Melanocyte of skin (primary cell): ENCODE measurements around the gene TMPRSS4. TPM values are rescaled to one million over a fixed set of nuclear protein-coding genes. Genes with fewer than 3 reads are reported as not detected.

Experiments
- total RNA-seq, 2 donors: library from RNA; depleted of rRNA; stranded (reverse); fragments of >200 nt; gene quantifications; 2 replicates each; pipeline ENCODE4 v1.2.3, GENCODE V29; 2012

The TMPRSS4 gene, protein sequence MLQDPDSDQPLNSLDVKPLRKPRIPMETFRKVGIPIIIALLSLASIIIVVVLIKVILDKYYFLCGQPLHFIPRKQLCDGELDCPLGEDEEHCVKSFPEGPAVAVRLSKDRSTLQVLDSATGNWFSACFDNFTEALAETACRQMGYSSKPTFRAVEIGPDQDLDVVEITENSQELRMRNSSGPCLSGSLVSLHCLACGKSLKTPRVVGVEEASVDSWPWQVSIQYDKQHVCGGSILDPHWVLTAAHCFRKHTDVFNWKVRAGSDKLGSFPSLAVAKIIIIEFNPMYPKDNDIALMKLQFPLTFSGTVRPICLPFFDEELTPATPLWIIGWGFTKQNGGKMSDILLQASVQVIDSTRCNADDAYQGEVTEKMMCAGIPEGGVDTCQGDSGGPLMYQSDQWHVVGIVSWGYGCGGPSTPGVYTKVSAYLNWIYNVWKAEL
- not detected for total RNA-seq

GRCh38 chr11:118076754-118077281 is at the start of gene TMPRSS4:
Gene TMPRSS4, plus strand, starts transcription at chr11:118077078. Its CDS starts 225 bp downstream, at chr11:118077303.

DNA sequence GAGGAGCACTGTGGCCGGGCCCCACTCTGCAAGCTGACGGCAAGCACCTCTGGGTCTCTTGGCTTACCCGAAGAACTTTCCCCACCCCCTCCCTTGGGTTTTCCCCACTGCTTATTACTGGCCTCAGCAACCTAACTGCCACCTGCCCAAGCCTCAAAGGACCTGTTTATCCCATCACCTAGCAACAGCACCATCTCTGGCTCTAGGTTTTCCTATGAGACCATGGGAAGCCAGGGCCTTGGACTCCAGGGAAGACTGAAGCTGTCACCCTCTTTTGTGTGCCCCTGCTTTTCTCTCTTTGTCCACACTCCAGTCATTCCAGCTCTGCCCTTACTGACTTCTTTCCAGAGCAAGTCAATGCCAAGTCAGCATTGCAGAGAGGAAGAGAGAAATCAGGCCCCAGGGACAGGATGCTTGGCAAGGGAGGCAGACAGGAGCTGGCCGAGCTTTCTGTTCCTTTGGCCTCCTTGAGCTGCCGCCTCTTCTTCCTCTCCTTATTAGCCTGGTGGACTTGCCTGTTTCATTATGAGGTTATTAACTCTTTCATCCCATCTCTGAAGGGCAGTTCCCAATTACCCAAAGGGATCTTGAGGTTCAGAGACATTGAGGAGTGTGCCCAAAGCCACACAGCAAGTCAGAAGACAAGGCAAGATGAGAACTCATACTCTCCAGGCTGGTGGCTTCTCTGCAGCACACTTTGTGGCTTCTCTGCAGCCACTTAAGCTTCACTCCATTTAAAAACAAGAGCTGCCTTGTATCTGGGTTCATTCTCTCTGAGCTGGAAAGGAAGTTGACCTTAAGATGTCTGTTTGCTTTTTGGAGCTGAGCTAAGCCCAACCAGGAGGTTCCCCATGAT is 10.3 kb downstream of the TMPRSS4 start, which contains the start of gene SMIM35:
SMIM35 (minus strand) TSS at position 51 of the 856 bp plus-strand sequence. CDS start 206 bp downstream, outside the sequence.

DNA sequence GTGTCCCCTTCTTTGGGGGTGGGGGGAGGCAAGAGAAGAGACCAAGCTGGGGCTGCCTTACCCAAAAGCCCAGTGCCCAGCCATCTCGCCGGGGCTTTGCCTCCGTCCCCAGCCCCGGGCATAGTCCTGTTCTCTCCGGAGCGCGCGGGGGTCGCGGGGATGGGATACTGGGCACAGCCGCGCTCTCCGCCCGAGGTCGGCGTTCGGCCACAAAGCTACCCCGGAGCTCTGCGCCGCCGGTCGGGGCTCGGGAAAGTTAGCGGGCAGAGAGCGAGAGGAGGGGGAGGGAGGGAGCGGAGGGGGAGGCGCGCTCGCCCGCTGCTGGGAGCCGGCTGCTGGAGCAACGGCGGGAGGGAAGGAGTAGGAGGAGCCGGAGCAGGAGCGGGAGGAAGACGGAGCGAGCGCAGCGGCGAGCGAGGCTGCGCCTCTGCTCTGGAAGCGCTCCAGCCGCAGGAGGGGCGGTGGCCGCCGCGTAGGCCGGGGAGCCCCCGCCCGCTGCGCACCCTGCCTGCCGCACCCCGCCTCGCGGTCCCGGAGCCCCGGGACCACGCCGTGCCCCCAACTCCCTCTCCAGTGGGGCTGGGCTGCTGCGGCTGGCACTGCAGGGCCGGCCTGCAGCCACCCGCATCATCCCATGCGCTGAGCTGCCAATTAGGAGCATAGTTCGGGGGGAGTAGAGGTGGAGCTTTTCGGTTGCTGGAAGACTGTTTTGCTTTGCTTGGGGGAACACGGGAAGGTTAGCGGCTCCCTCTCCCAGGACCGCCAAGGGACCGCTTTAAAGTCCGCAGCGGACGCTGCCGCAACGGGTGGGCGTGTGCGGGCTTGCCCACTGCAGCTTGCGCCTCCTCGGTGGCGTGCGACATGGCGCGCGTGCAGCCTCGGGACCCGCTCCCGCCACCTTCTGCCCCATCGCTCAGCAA is 75.9 kb downstream of the TMPRSS4 start, which contains the start of gene SCN4B:
SCN4B (minus strand) TSS at position 272 of the 920 bp plus-strand sequence; CDS start at position 122, 150 bp downstream.

Other genes with a start within 250 kb of the TMPRSS4 start
- 1 to 10 TPM; 1.3 to 2.8 TPM for gene FXYD6, start 200.4 kb upstream of the TMPRSS4 start, total RNA-seq
- under 1 TPM in 1 of 2 donors, not detected in 1; under 0.01 TPM for gene TMPRSS13, start 147.7 kb upstream of the TMPRSS4 start, total RNA-seq
- under 1 TPM in 1 of 2 donors, not detected in 1; 0.34 TPM for gene IL10RA, start 90.7 kb upstream of the TMPRSS4 start, total RNA-seq
- gene SMIM35, start 9.9 kb downstream of the TMPRSS4 start, total RNA-seq, result not detected
- not detected for gene SCN4B, start 75.7 kb downstream of the TMPRSS4 start, total RNA-seq
- gene SCN2B, start 99.6 kb downstream of the TMPRSS4 start, total RNA-seq, result not detected
- under 1 TPM in 1 of 2 donors, not detected in 1; under 0.01 TPM for gene JAML, start 147.9 kb downstream of the TMPRSS4 start, total RNA-seq
- gene MPZL3, start 175.3 kb downstream of the TMPRSS4 start, total RNA-seq, result 1 to 10 TPM in 1 of 2 donors, under 1 TPM in 1; 0.67 to 1.0 TPM
- under 1 TPM in 1 of 2 donors, not detected in 1; 0.33 TPM for gene MPZL2, start 187.2 kb downstream of the TMPRSS4 start, total RNA-seq
- gene CD3E, start 227.7 kb downstream of the TMPRSS4 start, total RNA-seq, result not detected